Activated T-helper 1 cell treated with anti-CD3 and anti-CD28 coated beads, Interleukin-12 subunit alpha, Interleukin-12 subunit beta, Interleukin-2, Interleukin-4 antibody, amounts not matched to agents 30 ng/mL and 10 ng/mL and 1 ng/mL, durations not matched to agents 14 hours and 24 hours and 36 hours (primary cell): ENCODE results near the gene MICOS13. TPM values are rescaled to one million over a fixed set of nuclear protein-coding genes. Genes with fewer than 3 reads are reported as not detected.

Experiments
- DNase-seq: peaks from one replicate; pipeline ENCODE4 v3.0.0; 2021; ENCODE audit warnings: low spot score
- H3K27ac Mint-ChIP-seq: one replicate; pipeline ENCODE4 v1.8.0; 2021; ENCODE audit warnings: mild to moderate bottlenecking, mixed read lengths
- H3K27me3 Mint-ChIP-seq: one replicate; pipeline ENCODE4 v1.8.0; 2022; ENCODE audit warnings: mild to moderate bottlenecking, moderate library complexity, mixed read lengths; ENCODE audit not compliant: insufficient read depth
- H3K36me3 Mint-ChIP-seq: one replicate; pipeline ENCODE4 v1.8.0; 2021; ENCODE audit warnings: low read depth, mixed read lengths
- H3K4me1 Mint-ChIP-seq: one replicate; pipeline ENCODE4 v1.8.0; 2021; ENCODE audit warnings: low read depth, mixed read lengths
- H3K4me3 Mint-ChIP-seq: one replicate; pipeline ENCODE4 v1.8.0; 2021; ENCODE audit warnings: mild to moderate bottlenecking, moderate library complexity, mixed read lengths
- H3K9me3 Mint-ChIP-seq: one replicate; pipeline ENCODE4 v1.8.0; 2021; ENCODE audit warnings: mixed read lengths
- intact Hi-C: fragments of 100-400 bp; cut with micrococcal nuclease; formaldehyde crosslinking; loops from one replicate; pipeline ENCODE4 v1.15.1; 2024
- total RNA-seq: library from RNA; stranded (reverse); gene quantifications from 2 replicates; pipeline ENCODE4 v1.2.3, GENCODE V29; 2022

MICOS13 gene
- total RNA-seq, 1 donor from 2014 or later = 60.6 TPM

GRCh38 chr19:5696196-5697021 lies 16.1 kb upstream of the MICOS13 start:
- no peak for DNase-seq
- Mint-ChIP-seq H3K4me1 (peaks cover 4% of the 10 kb centered on the region), H3K36me3 (peaks cover 51% of the 10 kb centered on the region), H3K27ac (no peak overlapping the region), H3K4me3 (no peak overlapping the region), H3K27me3 (no peaks in the 10 kb centered on the region), H3K9me3 (no peaks in the 10 kb centered on the region)
- intact Hi-C loops = no loop called here

- H3K36me3 Mint-ChIP-seq = peaks cover 51% of the 10 kb centered on the region
- no peak overlapping the region for H3K27ac Mint-ChIP-seq
- H3K27me3 Mint-ChIP-seq = no peaks in the 10 kb centered on the region
- intact Hi-C loops = no loop called here
- DNase-seq = no peak
- no peak overlapping the region for H3K4me3 Mint-ChIP-seq
- H3K9me3 Mint-ChIP-seq = no peaks in the 10 kb centered on the region
- H3K4me1 Mint-ChIP-seq = peaks cover 4% of the 10 kb centered on the region
Observed at GRCh38 chr19:5695649-5696195, 15.4 kb upstream of the MICOS13 start.

GRCh38 chr19:5694956-5695648 lies 14.8 kb upstream of the MICOS13 start:
- DNase-seq = no peak
- Mint-ChIP-seq H3K4me1 (peaks cover 4% of the 10 kb centered on the region), H3K36me3 (peaks cover 53% of the 10 kb centered on the region), H3K4me3 (no peak overlapping the region), H3K27ac (no peak overlapping the region), H3K9me3 (no peaks in the 10 kb centered on the region), H3K27me3 (no peaks in the 10 kb centered on the region)
- intact Hi-C loops = no loop called here

- Mint-ChIP-seq H3K4me3 (no peak overlapping the region), H3K27me3 (no peaks in the 10 kb centered on the region), H3K36me3 (peaks cover 53% of the 10 kb centered on the region), H3K27ac (peak overlapping the region; percentile 63), H3K9me3 (no peaks in the 10 kb centered on the region), H3K4me1 (peaks cover 9% of the 10 kb centered on the region)
- intact Hi-C loops = no loop called here
- DNase-seq = no peak
Observed at GRCh38 chr19:5694167-5694955, 14.0 kb upstream of the MICOS13 start.

GRCh38 chr19:5693195-5694166 lies 13.2 kb upstream of the MICOS13 start:
- H3K9me3 Mint-ChIP-seq = no peaks in the 10 kb centered on the region
- H3K27me3 Mint-ChIP-seq = no peaks in the 10 kb centered on the region
- H3K27ac Mint-ChIP-seq = peak overlapping the region; percentile 65
- H3K4me3 Mint-ChIP-seq = peak overlapping the region; percentile 99
- intact Hi-C loops = no loop called here
- H3K4me1 Mint-ChIP-seq = peaks cover 9% of the 10 kb centered on the region
- DNase-seq = no peak
- H3K36me3 Mint-ChIP-seq = peaks cover 45% of the 10 kb centered on the region

- peak overlapping the region; percentile 99 for H3K4me3 Mint-ChIP-seq
- peaks cover 9% of the 10 kb centered on the region for H3K4me1 Mint-ChIP-seq
- peak overlapping the region; percentile 65 for H3K27ac Mint-ChIP-seq
- no peaks in the 10 kb centered on the region for H3K9me3 Mint-ChIP-seq
- peaks cover 45% of the 10 kb centered on the region for H3K36me3 Mint-ChIP-seq
- no peak for DNase-seq
- intact Hi-C loops = no loop called here
- H3K27me3 Mint-ChIP-seq = no peaks in the 10 kb centered on the region
Observed at GRCh38 chr19:5692723-5693194, 12.4 kb upstream of the MICOS13 start.

GRCh38 chr19:5691822-5692722 lies 11.8 kb upstream of the MICOS13 start:
- H3K9me3 Mint-ChIP-seq = no peaks in the 10 kb centered on the region
- no peak for DNase-seq
- H3K27me3 Mint-ChIP-seq = no peaks in the 10 kb centered on the region
- H3K27ac Mint-ChIP-seq = peak overlapping the region; percentile 65
- H3K36me3 Mint-ChIP-seq = peaks cover 43% of the 10 kb centered on the region
- peak overlapping the region; percentile 99 for H3K4me3 Mint-ChIP-seq
- peaks cover 9% of the 10 kb centered on the region for H3K4me1 Mint-ChIP-seq
- intact Hi-C loops = no loop called here

- peak overlapping the region; percentile 95 for H3K27ac Mint-ChIP-seq
- H3K27me3 Mint-ChIP-seq = no peaks in the 10 kb centered on the region
- no peaks in the 10 kb centered on the region for H3K9me3 Mint-ChIP-seq
- no peak for DNase-seq
- peak overlapping the region; percentile 99 for H3K4me3 Mint-ChIP-seq
- H3K36me3 Mint-ChIP-seq = peaks cover 37% of the 10 kb centered on the region
- intact Hi-C loops = loop anchor here (1.0 kb wide), 3 partner anchors 11 to 99 kb away; partner anchors contain the start of genes CATSPERD, LONP1 and MICOS13
- H3K4me1 Mint-ChIP-seq = peaks cover 9% of the 10 kb centered on the region
Observed at GRCh38 chr19:5690955-5691821, 10.9 kb upstream of the MICOS13 start.

GRCh38 chr19:5690125-5690954 lies 10.0 kb upstream of the MICOS13 start, which contains the start of gene RPL36:
RPL36 (plus strand) TSS chr19:5690295; CDS start chr19:5690508, 213 bp downstream.
- Mint-ChIP-seq H3K27me3 (no peaks in the 10 kb centered on the region), H3K9me3 (no peaks in the 10 kb centered on the region), H3K4me3 (peak within 1 kb of the TSS; percentile 99), H3K27ac (peak within 1 kb of the TSS; percentile 95), H3K36me3 (peaks cover 37% of the 10 kb centered on the region), H3K4me1 (peaks cover 9% of the 10 kb centered on the region)
- DNase-seq = peak; percentile 98
- intact Hi-C loops = loop anchor here (1.0 kb wide), 3 partner anchors 10 to 100 kb away; partner anchors contain the start of genes CATSPERD, LONP1 and MICOS13
